Measurements from ENCODE around the gene SDK2. TPM values are rescaled to one million over a fixed set of nuclear protein-coding genes. Genes with fewer than 3 reads are reported as not detected.
"Not testable (repeated sequence)": the region's sequence is repeated elsewhere in the genome, so short reads cannot be mapped to it uniquely, and the experiment has no call there.

Gene SDK2
- total RNA-seq, 1 donor: under 0.01 TPM

DNA sequence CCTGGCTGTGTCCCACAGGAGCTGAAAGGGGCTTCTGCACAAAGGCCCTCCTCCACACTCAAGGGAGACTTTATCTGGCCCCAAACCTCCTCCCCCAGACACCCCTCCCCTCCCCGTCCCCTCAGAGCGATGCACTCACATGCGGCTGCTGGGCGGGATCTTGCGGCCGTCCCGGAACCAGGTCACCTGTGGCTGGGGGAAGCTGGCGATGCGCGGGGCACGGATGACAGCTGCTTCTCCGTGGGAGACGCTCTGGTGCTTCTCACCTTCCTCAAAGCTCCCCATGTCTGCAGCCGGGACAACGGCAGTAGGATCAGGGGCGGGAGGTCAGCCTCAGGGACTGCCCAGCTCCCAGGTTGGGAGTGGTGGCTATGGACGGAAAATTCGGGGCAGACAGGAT is 188.5 kb downstream of the SDK2 start:
- Histone ChIP-seq H4K20me1 (ENCODE audit: insufficient read depth, low read length) (no peaks in the 10 kb centered on the region), H3K9me3 (ENCODE audit: low read depth, low read length) (no peaks in the 10 kb centered on the region), H3K27ac (ENCODE audit: low read depth, low read length) (no peak overlapping the region), H3K27me3 (ENCODE audit: insufficient read depth, low read length) (no peaks in the 10 kb centered on the region), H2AFZ (ENCODE audit: low read length) (no peak overlapping the region), H3K4me3 (ENCODE audit: insufficient read depth, low read length) (no peak overlapping the region), H3K4me1 (ENCODE audit: insufficient read depth, low read length) (no peaks in the 10 kb centered on the region), H3K4me2 (ENCODE audit: insufficient read depth, low read length) (no peak overlapping the region), H3K36me3 (ENCODE audit: insufficient read depth, low read length) (no peaks in the 10 kb centered on the region), H3K79me2 (ENCODE audit: insufficient read depth, low read length) (no peaks in the 10 kb centered on the region)
- no peak for DNase-seq (ENCODE audit: insufficient read length, low spot score, missing footprints)
- TF ChIP-seq, protein P1, sequence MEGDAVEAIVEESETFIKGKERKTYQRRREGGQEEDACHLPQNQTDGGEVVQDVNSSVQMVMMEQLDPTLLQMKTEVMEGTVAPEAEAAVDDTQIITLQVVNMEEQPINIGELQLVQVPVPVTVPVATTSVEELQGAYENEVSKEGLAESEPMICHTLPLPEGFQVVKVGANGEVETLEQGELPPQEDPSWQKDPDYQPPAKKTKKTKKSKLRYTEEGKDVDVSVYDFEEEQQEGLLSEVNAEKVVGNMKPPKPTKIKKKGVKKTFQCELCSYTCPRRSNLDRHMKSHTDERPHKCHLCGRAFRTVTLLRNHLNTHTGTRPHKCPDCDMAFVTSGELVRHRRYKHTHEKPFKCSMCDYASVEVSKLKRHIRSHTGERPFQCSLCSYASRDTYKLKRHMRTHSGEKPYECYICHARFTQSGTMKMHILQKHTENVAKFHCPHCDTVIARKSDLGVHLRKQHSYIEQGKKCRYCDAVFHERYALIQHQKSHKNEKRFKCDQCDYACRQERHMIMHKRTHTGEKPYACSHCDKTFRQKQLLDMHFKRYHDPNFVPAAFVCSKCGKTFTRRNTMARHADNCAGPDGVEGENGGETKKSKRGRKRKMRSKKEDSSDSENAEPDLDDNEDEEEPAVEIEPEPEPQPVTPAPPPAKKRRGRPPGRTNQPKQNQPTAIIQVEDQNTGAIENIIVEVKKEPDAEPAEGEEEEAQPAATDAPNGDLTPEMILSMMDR (IDR thresholded peaks at IDR 0.05; ENCODE audit: extremely low read depth, low read depth, low read length): no peak

GRCh38 chr17:73455050-73455687 is 189.1 kb downstream of the SDK2 start:
- no peaks in the 10 kb centered on the region for H3K4me1 ChIP-seq (ENCODE audit: insufficient read depth, low read length)
- no peaks in the 10 kb centered on the region for H4K20me1 ChIP-seq (ENCODE audit: insufficient read depth, low read length)
- DNase-seq (ENCODE audit: insufficient read length, low spot score, missing footprints): peak; percentile 46
- H2AFZ ChIP-seq (ENCODE audit: low read length): no peak overlapping the region
- no peaks in the 10 kb centered on the region for H3K79me2 ChIP-seq (ENCODE audit: insufficient read depth, low read length)
- H3K4me2 ChIP-seq (ENCODE audit: insufficient read depth, low read length): no peak overlapping the region
- no peak overlapping the region for H3K27ac ChIP-seq (ENCODE audit: low read depth, low read length)
- H3K9me3 ChIP-seq (ENCODE audit: low read depth, low read length): no peaks in the 10 kb centered on the region
- TF ChIP-seq, protein P1 (IDR thresholded peaks at IDR 0.05; ENCODE audit: extremely low read depth, low read depth, low read length): no peak
- H3K27me3 ChIP-seq (ENCODE audit: insufficient read depth, low read length): no peaks in the 10 kb centered on the region
- H3K4me3 ChIP-seq (ENCODE audit: insufficient read depth, low read length): no peak overlapping the region
- H3K36me3 ChIP-seq (ENCODE audit: insufficient read depth, low read length): no peaks in the 10 kb centered on the region

DNA sequence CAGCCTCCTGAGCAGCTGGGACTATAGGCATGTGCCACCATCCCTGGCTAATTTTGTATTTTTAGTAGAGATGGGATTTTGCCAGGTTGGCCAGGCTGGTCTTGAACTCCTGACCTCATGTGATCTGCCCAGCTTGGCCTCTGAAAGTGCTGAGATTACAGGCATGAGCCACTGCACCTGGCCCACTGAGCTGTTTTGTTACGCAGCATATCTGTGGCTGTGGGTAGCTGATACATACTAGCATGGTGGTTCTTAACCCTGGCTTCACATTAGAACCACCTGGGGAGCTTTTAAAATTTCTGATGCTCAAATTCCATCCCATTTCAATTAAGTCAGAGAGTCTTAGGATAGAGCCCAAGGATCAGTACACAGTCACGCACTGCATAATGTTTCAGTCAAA is 190.8 kb downstream of the SDK2 start:
- not testable (repeated sequence) for H4K20me1 ChIP-seq (ENCODE audit: insufficient read depth, low read length)

GRCh38 chr17:73453090-73453489 is 191.2 kb downstream of the SDK2 start:
- H3K9me3 ChIP-seq (ENCODE audit: low read depth, low read length): no peaks in the 10 kb centered on the region
- H3K4me3 ChIP-seq (ENCODE audit: insufficient read depth, low read length): no peak overlapping the region
- H2AFZ ChIP-seq (ENCODE audit: low read length): no peak overlapping the region
- no peaks in the 10 kb centered on the region for H3K4me1 ChIP-seq (ENCODE audit: insufficient read depth, low read length)
- no peak overlapping the region for H3K4me2 ChIP-seq (ENCODE audit: insufficient read depth, low read length)
- no peaks in the 10 kb centered on the region for H3K79me2 ChIP-seq (ENCODE audit: insufficient read depth, low read length)
- no peaks in the 10 kb centered on the region for H4K20me1 ChIP-seq (ENCODE audit: insufficient read depth, low read length)
- no peaks in the 10 kb centered on the region for H3K27me3 ChIP-seq (ENCODE audit: insufficient read depth, low read length)
- TF ChIP-seq, protein P1 (IDR thresholded peaks at IDR 0.05; ENCODE audit: extremely low read depth, low read depth, low read length): no peak
- H3K36me3 ChIP-seq (ENCODE audit: insufficient read depth, low read length): no peaks in the 10 kb centered on the region
- H3K27ac ChIP-seq (ENCODE audit: low read depth, low read length): no peak overlapping the region
- DNase-seq (ENCODE audit: insufficient read length, low spot score, missing footprints): no peak

More for the DNA sequence above, 190.8 kb downstream of the SDK2 start:
- not testable (repeated sequence) for H3K79me2 ChIP-seq (ENCODE audit: insufficient read depth, low read length); H3K27ac ChIP-seq (ENCODE audit: low read depth, low read length); H3K36me3 ChIP-seq (ENCODE audit: insufficient read depth, low read length); H3K4me3 ChIP-seq (ENCODE audit: insufficient read depth, low read length); DNase-seq (ENCODE audit: insufficient read length, low spot score, missing footprints); H3K27me3 ChIP-seq (ENCODE audit: insufficient read depth, low read length); H3K4me2 ChIP-seq (ENCODE audit: insufficient read depth, low read length); H3K9me3 ChIP-seq (ENCODE audit: low read depth, low read length); H3K4me1 ChIP-seq (ENCODE audit: insufficient read depth, low read length); H2AFZ ChIP-seq (ENCODE audit: low read length)
